ENCODE results near the gene ANO10. TPM values are rescaled to one million over a fixed set of nuclear protein-coding genes. Genes with fewer than 3 reads are reported as not detected.

Gene ANO10
- total and polyA plus RNA-seq, 2 of the 8 experiments (the other 6 are each of a cell fraction or from before 2014, with no cell fraction given), result 38.0 to 53.2 TPM

DNA sequence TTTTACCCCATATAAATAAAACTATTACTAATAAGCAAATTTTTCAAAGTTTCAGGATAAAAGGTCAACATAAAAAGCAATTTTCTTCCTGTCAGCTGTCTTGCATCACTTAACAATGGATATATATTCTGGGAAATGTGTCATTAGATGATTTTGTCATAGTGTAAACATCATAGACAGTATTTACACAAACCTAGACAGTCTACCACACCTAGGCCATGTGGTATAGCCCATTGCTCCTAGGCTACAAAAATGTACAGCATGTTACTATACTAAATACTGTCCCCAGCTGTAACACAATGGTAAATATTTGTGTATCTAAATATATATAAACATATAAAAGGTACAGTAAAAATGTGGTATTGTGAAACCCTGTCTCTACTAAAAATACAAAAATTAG, 156.7 kb downstream of the ANO10 start (continued):
- TF ChIP-seq, protein P1, sequence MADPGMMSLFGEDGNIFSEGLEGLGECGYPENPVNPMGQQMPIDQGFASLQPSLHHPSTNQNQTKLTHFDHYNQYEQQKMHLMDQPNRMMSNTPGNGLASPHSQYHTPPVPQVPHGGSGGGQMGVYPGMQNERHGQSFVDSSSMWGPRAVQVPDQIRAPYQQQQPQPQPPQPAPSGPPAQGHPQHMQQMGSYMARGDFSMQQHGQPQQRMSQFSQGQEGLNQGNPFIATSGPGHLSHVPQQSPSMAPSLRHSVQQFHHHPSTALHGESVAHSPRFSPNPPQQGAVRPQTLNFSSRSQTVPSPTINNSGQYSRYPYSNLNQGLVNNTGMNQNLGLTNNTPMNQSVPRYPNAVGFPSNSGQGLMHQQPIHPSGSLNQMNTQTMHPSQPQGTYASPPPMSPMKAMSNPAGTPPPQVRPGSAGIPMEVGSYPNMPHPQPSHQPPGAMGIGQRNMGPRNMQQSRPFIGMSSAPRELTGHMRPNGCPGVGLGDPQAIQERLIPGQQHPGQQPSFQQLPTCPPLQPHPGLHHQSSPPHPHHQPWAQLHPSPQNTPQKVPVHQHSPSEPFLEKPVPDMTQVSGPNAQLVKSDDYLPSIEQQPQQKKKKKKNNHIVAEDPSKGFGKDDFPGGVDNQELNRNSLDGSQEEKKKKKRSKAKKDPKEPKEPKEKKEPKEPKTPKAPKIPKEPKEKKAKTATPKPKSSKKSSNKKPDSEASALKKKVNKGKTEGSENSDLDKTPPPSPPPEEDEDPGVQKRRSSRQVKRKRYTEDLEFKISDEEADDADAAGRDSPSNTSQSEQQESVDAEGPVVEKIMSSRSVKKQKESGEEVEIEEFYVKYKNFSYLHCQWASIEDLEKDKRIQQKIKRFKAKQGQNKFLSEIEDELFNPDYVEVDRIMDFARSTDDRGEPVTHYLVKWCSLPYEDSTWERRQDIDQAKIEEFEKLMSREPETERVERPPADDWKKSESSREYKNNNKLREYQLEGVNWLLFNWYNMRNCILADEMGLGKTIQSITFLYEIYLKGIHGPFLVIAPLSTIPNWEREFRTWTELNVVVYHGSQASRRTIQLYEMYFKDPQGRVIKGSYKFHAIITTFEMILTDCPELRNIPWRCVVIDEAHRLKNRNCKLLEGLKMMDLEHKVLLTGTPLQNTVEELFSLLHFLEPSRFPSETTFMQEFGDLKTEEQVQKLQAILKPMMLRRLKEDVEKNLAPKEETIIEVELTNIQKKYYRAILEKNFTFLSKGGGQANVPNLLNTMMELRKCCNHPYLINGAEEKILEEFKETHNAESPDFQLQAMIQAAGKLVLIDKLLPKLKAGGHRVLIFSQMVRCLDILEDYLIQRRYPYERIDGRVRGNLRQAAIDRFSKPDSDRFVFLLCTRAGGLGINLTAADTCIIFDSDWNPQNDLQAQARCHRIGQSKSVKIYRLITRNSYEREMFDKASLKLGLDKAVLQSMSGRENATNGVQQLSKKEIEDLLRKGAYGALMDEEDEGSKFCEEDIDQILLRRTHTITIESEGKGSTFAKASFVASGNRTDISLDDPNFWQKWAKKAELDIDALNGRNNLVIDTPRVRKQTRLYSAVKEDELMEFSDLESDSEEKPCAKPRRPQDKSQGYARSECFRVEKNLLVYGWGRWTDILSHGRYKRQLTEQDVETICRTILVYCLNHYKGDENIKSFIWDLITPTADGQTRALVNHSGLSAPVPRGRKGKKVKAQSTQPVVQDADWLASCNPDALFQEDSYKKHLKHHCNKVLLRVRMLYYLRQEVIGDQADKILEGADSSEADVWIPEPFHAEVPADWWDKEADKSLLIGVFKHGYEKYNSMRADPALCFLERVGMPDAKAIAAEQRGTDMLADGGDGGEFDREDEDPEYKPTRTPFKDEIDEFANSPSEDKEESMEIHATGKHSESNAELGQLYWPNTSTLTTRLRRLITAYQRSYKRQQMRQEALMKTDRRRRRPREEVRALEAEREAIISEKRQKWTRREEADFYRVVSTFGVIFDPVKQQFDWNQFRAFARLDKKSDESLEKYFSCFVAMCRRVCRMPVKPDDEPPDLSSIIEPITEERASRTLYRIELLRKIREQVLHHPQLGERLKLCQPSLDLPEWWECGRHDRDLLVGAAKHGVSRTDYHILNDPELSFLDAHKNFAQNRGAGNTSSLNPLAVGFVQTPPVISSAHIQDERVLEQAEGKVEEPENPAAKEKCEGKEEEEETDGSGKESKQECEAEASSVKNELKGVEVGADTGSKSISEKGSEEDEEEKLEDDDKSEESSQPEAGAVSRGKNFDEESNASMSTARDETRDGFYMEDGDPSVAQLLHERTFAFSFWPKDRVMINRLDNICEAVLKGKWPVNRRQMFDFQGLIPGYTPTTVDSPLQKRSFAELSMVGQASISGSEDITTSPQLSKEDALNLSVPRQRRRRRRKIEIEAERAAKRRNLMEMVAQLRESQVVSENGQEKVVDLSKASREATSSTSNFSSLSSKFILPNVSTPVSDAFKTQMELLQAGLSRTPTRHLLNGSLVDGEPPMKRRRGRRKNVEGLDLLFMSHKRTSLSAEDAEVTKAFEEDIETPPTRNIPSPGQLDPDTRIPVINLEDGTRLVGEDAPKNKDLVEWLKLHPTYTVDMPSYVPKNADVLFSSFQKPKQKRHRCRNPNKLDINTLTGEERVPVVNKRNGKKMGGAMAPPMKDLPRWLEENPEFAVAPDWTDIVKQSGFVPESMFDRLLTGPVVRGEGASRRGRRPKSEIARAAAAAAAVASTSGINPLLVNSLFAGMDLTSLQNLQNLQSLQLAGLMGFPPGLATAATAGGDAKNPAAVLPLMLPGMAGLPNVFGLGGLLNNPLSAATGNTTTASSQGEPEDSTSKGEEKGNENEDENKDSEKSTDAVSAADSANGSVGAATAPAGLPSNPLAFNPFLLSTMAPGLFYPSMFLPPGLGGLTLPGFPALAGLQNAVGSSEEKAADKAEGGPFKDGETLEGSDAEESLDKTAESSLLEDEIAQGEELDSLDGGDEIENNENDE (IDR thresholded peaks at IDR 0.05; ENCODE audit: insufficient replicate concordance, low read length), result no peak
- TF ChIP-seq EZH2 (IDR thresholded peaks at IDR 0.05; ENCODE audit: low read depth, low read length, severe bottlenecking) (no peak), CBX5 (IDR thresholded peaks at IDR 0.05; ENCODE audit: low read depth, low read length) (no peak), ASH2L (IDR thresholded peaks at IDR 0.05; ENCODE audit: low read length) (no peak), TAF1 (IDR thresholded peaks at IDR 0.05; ENCODE audit: low read depth, low read length) (no peak), JUND (IDR thresholded peaks at IDR 0.05; ENCODE audit: low read length) (no peak)

All from H1 (cell line).